Eye (tissue), 1 donor: ENCODE data around the gene FANCB.

Experiments used
- DNase-seq: peaks from one replicate; pipeline ENCODE4 v3.0.0-alpha.2; 2015

Gene FANCB

GRCh38 chrX:14872851-14873675 is at the start of gene FANCB, which contains the start of gene MOSPD2:
FANCB (minus strand) TSS chrX:14873069; CDS start chrX:14865510, 7,559 bp downstream.
MOSPD2 (plus strand) TSS chrX:14873421; CDS start chrX:14873529, 108 bp downstream.
- peak; percentile 95 for DNase-seq

GRCh38 chrX:14922437-14922836 is 49.6 kb upstream of the FANCB start:
- DNase-seq = no peak

- DNase-seq = no peak
Observed at GRCh38 chrX:14920196-14920595, 47.3 kb upstream of the FANCB start.

- no peak for DNase-seq
Observed at GRCh38 chrX:14919407-14919806, 46.5 kb upstream of the FANCB start.

GRCh38 chrX:14916017-14916674 is 43.3 kb upstream of the FANCB start:
- DNase-seq = no peak

- no peak for DNase-seq
Observed at GRCh38 chrX:14915596-14915995, 42.7 kb upstream of the FANCB start.

GRCh38 chrX:14913241-14913640 is 40.4 kb upstream of the FANCB start:
- DNase-seq = no peak

- DNase-seq = no peak
Observed at GRCh38 chrX:14903891-14904290, 31.0 kb upstream of the FANCB start.

- DNase-seq = no peak
Observed at GRCh38 chrX:14902537-14902936, 29.7 kb upstream of the FANCB start.

- DNase-seq = no peak
Observed at GRCh38 chrX:14899607-14900006, 26.7 kb upstream of the FANCB start.

GRCh38 chrX:14897042-14897441 is 24.2 kb upstream of the FANCB start:
- no peak for DNase-seq

GRCh38 chrX:14896273-14896672 is 23.4 kb upstream of the FANCB start:
- DNase-seq = no peak

- no peak for DNase-seq
Observed at GRCh38 chrX:14886252-14886651, 13.4 kb upstream of the FANCB start.

- no peak for DNase-seq
Observed at GRCh38 chrX:14884714-14885113, 11.8 kb upstream of the FANCB start.

GRCh38 chrX:14883826-14884225 is 11.0 kb upstream of the FANCB start:
- DNase-seq = no peak

- DNase-seq = no peak
Observed at GRCh38 chrX:14875624-14876023, 2.8 kb upstream of the FANCB start.

- DNase-seq = no peak
Observed at GRCh38 chrX:14873676-14874049, 794 bp upstream of the FANCB start.

GRCh38 chrX:14872355-14872754 is 514 bp downstream of the FANCB start:
- DNase-seq = peak; percentile 7

GRCh38 chrX:14871767-14872166 is 1.1 kb downstream of the FANCB start:
- DNase-seq = no peak

- no peak for DNase-seq
Observed at GRCh38 chrX:14865201-14865600, 7.7 kb downstream of the FANCB start.

GRCh38 chrX:14864631-14865030 is 8.2 kb downstream of the FANCB start:
- DNase-seq = no peak

- no peak for DNase-seq
Observed at GRCh38 chrX:14851526-14851925, 21.3 kb downstream of the FANCB start.

GRCh38 chrX:14843666-14844065 is 29.2 kb downstream of the FANCB start:
- DNase-seq = no peak

- DNase-seq = no peak
Observed at GRCh38 chrX:14837155-14837554, 35.7 kb downstream of the FANCB start.
